ENCODE measurements around the gene CBX4. TPM values are rescaled to one million over a fixed set of nuclear protein-coding genes. Genes with fewer than 3 reads are reported as not detected.

CBX4 gene
- total RNA-seq, 1 donor from 2014 or later: 20.2 TPM

- Histone ChIP-seq H3K27me3 (no peaks in the 10 kb centered on the region), H3K36me3 (no peaks in the 10 kb centered on the region), H3K4me1 (no peaks in the 10 kb centered on the region), H3K27ac (no peak overlapping the region), H3K9me3 (no peaks in the 10 kb centered on the region), H3K4me3 (no peak overlapping the region)
- ATAC-seq: no peak
- no peak for DNase-seq
- no peak for TF ChIP-seq CTCF (IDR thresholded peaks at IDR 0.05)
- intact Hi-C loops (cut with DNase I): no loop called here
Observed at GRCh38 chr17:79877041-79877440, 37.8 kb upstream of the CBX4 start.

GRCh38 chr17:79875511-79875910 is 36.3 kb upstream of the CBX4 start:
- H3K36me3 ChIP-seq: no peaks in the 10 kb centered on the region
- no peak overlapping the region for H3K4me3 ChIP-seq
- no peak for TF ChIP-seq CTCF (IDR thresholded peaks at IDR 0.05)
- intact Hi-C loops (cut with DNase I): no loop called here
- no peaks in the 10 kb centered on the region for H3K27me3 ChIP-seq
- H3K4me1 ChIP-seq: no peaks in the 10 kb centered on the region
- ATAC-seq: no peak
- no peak overlapping the region for H3K27ac ChIP-seq
- no peaks in the 10 kb centered on the region for H3K9me3 ChIP-seq
- DNase-seq: no peak

- intact Hi-C loops (cut with DNase I): no loop called here
- ATAC-seq (peak; percentile 65), DNase-seq (no peak)
- Histone ChIP-seq H3K4me3 (no peak overlapping the region), H3K27me3 (no peaks in the 10 kb centered on the region), H3K27ac (no peak overlapping the region), H3K9me3 (no peaks in the 10 kb centered on the region), H3K36me3 (no peaks in the 10 kb centered on the region), H3K4me1 (no peaks in the 10 kb centered on the region)
- TF ChIP-seq CTCF (IDR thresholded peaks at IDR 0.05): peak; percentile 50
Observed at GRCh38 chr17:79874329-79874981, 35.2 kb upstream of the CBX4 start.

- H3K9me3 ChIP-seq: no peaks in the 10 kb centered on the region
- H3K4me1 ChIP-seq: no peaks in the 10 kb centered on the region
- no peak for TF ChIP-seq CTCF (IDR thresholded peaks at IDR 0.05)
- intact Hi-C loops (cut with DNase I): no loop called here
- no peaks in the 10 kb centered on the region for H3K36me3 ChIP-seq
- ATAC-seq (no peak), DNase-seq (no peak)
- H3K27me3 ChIP-seq: no peaks in the 10 kb centered on the region
- H3K4me3 ChIP-seq: no peak overlapping the region
- H3K27ac ChIP-seq: no peak overlapping the region
Observed at GRCh38 chr17:79873583-79873982, 34.3 kb upstream of the CBX4 start.

GRCh38 chr17:79872762-79873161 is 33.5 kb upstream of the CBX4 start:
- H3K27ac ChIP-seq: no peak overlapping the region
- H3K36me3 ChIP-seq: no peaks in the 10 kb centered on the region
- TF ChIP-seq CTCF (IDR thresholded peaks at IDR 0.05): no peak
- intact Hi-C loops (cut with DNase I): no loop called here
- no peaks in the 10 kb centered on the region for H3K4me1 ChIP-seq
- no peak overlapping the region for H3K4me3 ChIP-seq
- ATAC-seq (peak; percentile 56), DNase-seq (no peak)
- H3K27me3 ChIP-seq: no peaks in the 10 kb centered on the region
- no peaks in the 10 kb centered on the region for H3K9me3 ChIP-seq

- H3K36me3 ChIP-seq: no peaks in the 10 kb centered on the region
- H3K4me3 ChIP-seq: no peak overlapping the region
- peaks cover 7% of the 10 kb centered on the region for H3K27me3 ChIP-seq
- H3K27ac ChIP-seq: no peak overlapping the region
- H3K9me3 ChIP-seq: no peaks in the 10 kb centered on the region
- H3K4me1 ChIP-seq: no peaks in the 10 kb centered on the region
- ATAC-seq (no peak), DNase-seq (peak; percentile 61)
- intact Hi-C loops (cut with DNase I): no loop called here
- no peak for TF ChIP-seq CTCF (IDR thresholded peaks at IDR 0.05)
Observed at GRCh38 chr17:79871131-79871530, 31.9 kb upstream of the CBX4 start.
